ENCODE data around the gene MYZAP. TPM values are rescaled to one million over a fixed set of nuclear protein-coding genes. Genes with fewer than 3 reads are reported as not detected.

The MYZAP gene
- total and polyA plus RNA-seq, 4 experiments from 2014 or later, result 0.16 to 1.7 (median 1.1) TPM

GRCh38 chr15:57649138-57649537 lies 57.4 kb downstream of the MYZAP start:
- no peaks in the 10 kb centered on the region for H3K9me3 Mint-ChIP-seq
- H3K27me3 Mint-ChIP-seq, result peaks cover 5 to 11% of the 10 kb centered on the region in 2 donors
- CTCF ChIA-PET (ENCODE audit: partially characterized antibody), result interaction anchor here (0.9 kb wide), 1 partner anchor 88 kb away, joined by 4 read pairs; no protein-coding TSS in a partner anchor
- intact Hi-C loops (cut with micrococcal nuclease), result no loop called here
- no peaks in the 10 kb centered on the region for H3K36me3 ChIP-seq (ENCODE audit: insufficient read depth, low read length)
- peaks cover 0 to 2% (median under 1%) of the 10 kb centered on the region in 4 donors for H3K4me1 Mint-ChIP-seq
- H3K4me3 ChIP-seq (ENCODE audit: low read length in 2 of 2), result no peak overlapping the region
- no peaks in the 10 kb centered on the region for H3K36me3 Mint-ChIP-seq
- H3K27ac Mint-ChIP-seq, result no peak overlapping the region
- H3K27ac ChIP-seq (ENCODE audit: low read depth, low read length), result no peak overlapping the region
- H3K4me1 ChIP-seq (ENCODE audit: insufficient read depth, low read length), result no peaks in the 10 kb centered on the region
- POLR2A ChIA-PET (ENCODE audit: partially characterized antibody), result no interaction called here
- H3K4me3 Mint-ChIP-seq, result no peak overlapping the region
- DNase-seq, result no peak
- no peaks in the 10 kb centered on the region for H3K27me3 ChIP-seq (ENCODE audit: insufficient read depth, low read length)
- H3K9me3 ChIP-seq (ENCODE audit: control insufficient read depth in 1 of 2, low read length in 2 of 2), result no peaks in the 10 kb centered on the region

- ChIA-PET CTCF (ENCODE audit: partially characterized antibody) (interaction anchor here (2.2 kb wide), 1 partner anchor 17 kb away, joined by 7 read pairs; no protein-coding TSS in a partner anchor), POLR2A (ENCODE audit: partially characterized antibody) (no interaction called here)
- Histone ChIP-seq H3K27me3 (ENCODE audit: insufficient read depth, low read length) (no peaks in the 10 kb centered on the region), H3K27ac (ENCODE audit: low read depth, low read length) (no peak overlapping the region), H3K4me1 (ENCODE audit: insufficient read depth, low read length) (no peaks in the 10 kb centered on the region), H3K9me3 (ENCODE audit: control insufficient read depth in 1 of 2, low read length in 2 of 2) (no peaks in the 10 kb centered on the region), H3K4me3 (ENCODE audit: low read length in 2 of 2) (no peak overlapping the region), H3K36me3 (ENCODE audit: insufficient read depth, low read length) (no peaks in the 10 kb centered on the region)
- Mint-ChIP-seq H3K27ac (no peak overlapping the region), H3K4me3 (no peak overlapping the region), H3K36me3 (no peaks in the 10 kb centered on the region), H3K4me1 (peaks cover 0 to 2% (median under 1%) of the 10 kb centered on the region in 4 donors), H3K27me3 (peaks cover 6 to 9% of the 10 kb centered on the region in 2 donors), H3K9me3 (no peaks in the 10 kb centered on the region)
- no peak for DNase-seq
- intact Hi-C loops (cut with micrococcal nuclease), result no loop called here
Observed at GRCh38 chr15:57651445-57651844, 59.7 kb downstream of the MYZAP start.

- peaks cover 0 to 2% (median under 1%) of the 10 kb centered on the region in 4 donors for H3K4me1 Mint-ChIP-seq
- H3K9me3 Mint-ChIP-seq, result no peaks in the 10 kb centered on the region
- DNase-seq, result no peak
- H3K4me1 ChIP-seq (ENCODE audit: insufficient read depth, low read length), result no peaks in the 10 kb centered on the region
- CTCF ChIA-PET (ENCODE audit: partially characterized antibody), result interaction anchor here (2.2 kb wide), 1 partner anchor 16 kb away, joined by 7 read pairs; no protein-coding TSS in a partner anchor
- H3K9me3 ChIP-seq (ENCODE audit: control insufficient read depth in 1 of 2, low read length in 2 of 2), result no peaks in the 10 kb centered on the region
- H3K4me3 Mint-ChIP-seq, result no peak overlapping the region
- H3K36me3 Mint-ChIP-seq, result no peaks in the 10 kb centered on the region
- H3K27me3 Mint-ChIP-seq, result peaks cover 6 to 9% of the 10 kb centered on the region in 2 donors
- H3K27ac ChIP-seq (ENCODE audit: low read depth, low read length), result no peak overlapping the region
- H3K27me3 ChIP-seq (ENCODE audit: insufficient read depth, low read length), result no peaks in the 10 kb centered on the region
- H3K27ac Mint-ChIP-seq, result no peak overlapping the region
- POLR2A ChIA-PET (ENCODE audit: partially characterized antibody), result no interaction called here
- no peak overlapping the region for H3K4me3 ChIP-seq (ENCODE audit: low read length in 2 of 2)
- intact Hi-C loops (cut with micrococcal nuclease), result no loop called here
- no peaks in the 10 kb centered on the region for H3K36me3 ChIP-seq (ENCODE audit: insufficient read depth, low read length)
Observed at GRCh38 chr15:57652481-57652880, 60.8 kb downstream of the MYZAP start.

GRCh38 chr15:57654153-57654852 lies 62.6 kb downstream of the MYZAP start:
- ChIA-PET POLR2A (ENCODE audit: partially characterized antibody) (no interaction called here), CTCF (ENCODE audit: partially characterized antibody) (interaction anchor here (1.1 to 2.6 kb wide), 3 partner anchors 12 to 206 kb away, joined by 3 to 11 read pairs (median 5); no protein-coding TSS in a partner anchor)
- no peak overlapping the region for H3K27ac ChIP-seq (ENCODE audit: low read depth, low read length)
- H3K36me3 ChIP-seq (ENCODE audit: insufficient read depth, low read length), result no peaks in the 10 kb centered on the region
- intact Hi-C loops (cut with micrococcal nuclease), result no loop called here
- no peaks in the 10 kb centered on the region for H3K27me3 ChIP-seq (ENCODE audit: insufficient read depth, low read length)
- H3K4me1 ChIP-seq (ENCODE audit: insufficient read depth, low read length), result no peaks in the 10 kb centered on the region
- no peaks in the 10 kb centered on the region for H3K9me3 ChIP-seq (ENCODE audit: control insufficient read depth in 1 of 2, low read length in 2 of 2)
- peaks cover 6 to 9% of the 10 kb centered on the region in 2 donors for H3K27me3 Mint-ChIP-seq
- H3K36me3 Mint-ChIP-seq, result no peaks in the 10 kb centered on the region
- H3K9me3 Mint-ChIP-seq, result no peaks in the 10 kb centered on the region
- no peak overlapping the region for H3K4me3 Mint-ChIP-seq
- no peak for DNase-seq
- H3K4me1 Mint-ChIP-seq, result peaks cover 0 to 2% (median under 1%) of the 10 kb centered on the region in 4 donors
- H3K4me3 ChIP-seq (ENCODE audit: low read length in 2 of 2), result no peak overlapping the region
- no peak overlapping the region for H3K27ac Mint-ChIP-seq

GRCh38 chr15:57655053-57655452 lies 63.3 kb downstream of the MYZAP start:
- ChIA-PET CTCF (ENCODE audit: partially characterized antibody) (interaction anchor here (1.1 to 2.6 kb wide), 3 partner anchors 11 to 206 kb away, joined by 3 to 11 read pairs (median 3); no protein-coding TSS in a partner anchor), POLR2A (ENCODE audit: partially characterized antibody) (no interaction called here)
- no peaks in the 10 kb centered on the region for H3K9me3 Mint-ChIP-seq
- no peaks in the 10 kb centered on the region for H3K9me3 ChIP-seq (ENCODE audit: control insufficient read depth in 1 of 2, low read length in 2 of 2)
- intact Hi-C loops (cut with micrococcal nuclease), result loop anchor here (5.0 kb wide), 1 partner anchor 93 kb away; no protein-coding TSS in a partner anchor
- H3K36me3 ChIP-seq (ENCODE audit: insufficient read depth, low read length), result no peaks in the 10 kb centered on the region
- H3K27me3 ChIP-seq (ENCODE audit: insufficient read depth, low read length), result no peaks in the 10 kb centered on the region
- peaks cover 4 to 6% of the 10 kb centered on the region in 2 donors for H3K27me3 Mint-ChIP-seq
- no peak overlapping the region for H3K4me3 Mint-ChIP-seq
- no peak overlapping the region for H3K4me3 ChIP-seq (ENCODE audit: low read length in 2 of 2)
- H3K4me1 Mint-ChIP-seq, result peaks cover 0 to 2% (median under 1%) of the 10 kb centered on the region in 4 donors
- H3K27ac Mint-ChIP-seq, result no peak overlapping the region
- no peak overlapping the region for H3K27ac ChIP-seq (ENCODE audit: low read depth, low read length)
- no peaks in the 10 kb centered on the region for H3K4me1 ChIP-seq (ENCODE audit: insufficient read depth, low read length)
- no peak for DNase-seq
- H3K36me3 Mint-ChIP-seq, result no peaks in the 10 kb centered on the region

- H3K36me3 Mint-ChIP-seq, result no peaks in the 10 kb centered on the region
- H3K27me3 Mint-ChIP-seq, result peaks cover 3% of the 10 kb centered on the region in 2 donors
- H3K9me3 Mint-ChIP-seq, result no peaks in the 10 kb centered on the region
- no peak for DNase-seq
- H3K4me1 Mint-ChIP-seq, result peaks cover 0 to 2% (median under 1%) of the 10 kb centered on the region in 4 donors
- POLR2A ChIA-PET (ENCODE audit: partially characterized antibody), result interaction anchor here (1.0 kb wide), 1 partner anchor 91 kb away, joined by 3 read pairs; no protein-coding TSS in a partner anchor
- Histone ChIP-seq H3K4me1 (ENCODE audit: insufficient read depth, low read length) (no peaks in the 10 kb centered on the region), H3K36me3 (ENCODE audit: insufficient read depth, low read length) (no peaks in the 10 kb centered on the region), H3K4me3 (ENCODE audit: low read length in 2 of 2) (no peak overlapping the region), H3K27ac (ENCODE audit: low read depth, low read length) (no peak overlapping the region), H3K9me3 (ENCODE audit: control insufficient read depth in 1 of 2, low read length in 2 of 2) (no peaks in the 10 kb centered on the region), H3K27me3 (ENCODE audit: insufficient read depth, low read length) (no peaks in the 10 kb centered on the region)
- no peak overlapping the region for H3K27ac Mint-ChIP-seq
- intact Hi-C loops (cut with micrococcal nuclease), result loop anchor here (5.0 kb wide), 1 partner anchor 94 kb away; no protein-coding TSS in a partner anchor
- CTCF ChIA-PET (ENCODE audit: partially characterized antibody), result interaction anchor here (1.0 to 2.6 kb wide), 3 partner anchors 9 to 96 kb away, joined by 3 to 11 read pairs (median 7); no protein-coding TSS in a partner anchor
- no peak overlapping the region for H3K4me3 Mint-ChIP-seq
Observed at GRCh38 chr15:57655809-57656208, 64.1 kb downstream of the MYZAP start.

- Histone ChIP-seq H3K4me3 (ENCODE audit: low read length in 2 of 2) (no peak overlapping the region), H3K4me1 (ENCODE audit: insufficient read depth, low read length) (no peaks in the 10 kb centered on the region), H3K27me3 (ENCODE audit: insufficient read depth, low read length) (no peaks in the 10 kb centered on the region), H3K27ac (ENCODE audit: low read depth, low read length) (no peak overlapping the region), H3K36me3 (ENCODE audit: insufficient read depth, low read length) (no peaks in the 10 kb centered on the region), H3K9me3 (ENCODE audit: control insufficient read depth in 1 of 2, low read length in 2 of 2) (no peaks in the 10 kb centered on the region)
- Mint-ChIP-seq H3K27me3 (peaks cover 3% of the 10 kb centered on the region in 2 donors), H3K27ac (peak overlapping the region in 1 of 7 donors; percentile 49), H3K36me3 (no peaks in the 10 kb centered on the region), H3K4me1 (peaks cover 0 to 2% (median under 1%) of the 10 kb centered on the region in 4 donors), H3K9me3 (no peaks in the 10 kb centered on the region), H3K4me3 (no peak overlapping the region)
- CTCF ChIA-PET (ENCODE audit: partially characterized antibody), result interaction anchor here (1.0 to 1.6 kb wide), 3 partner anchors 8 to 102 kb away, joined by 3 to 7 read pairs (median 3); no protein-coding TSS in a partner anchor
- DNase-seq, result no peak
- POLR2A ChIA-PET (ENCODE audit: partially characterized antibody), result interaction anchor here (1.0 kb wide), 1 partner anchor 92 kb away, joined by 3 read pairs; no protein-coding TSS in a partner anchor
- intact Hi-C loops (cut with micrococcal nuclease), result loop anchor here (5.0 kb wide), 1 partner anchor 94 kb away; no protein-coding TSS in a partner anchor
Observed at GRCh38 chr15:57656434-57656833, 64.7 kb downstream of the MYZAP start.

Measured in CD4-positive, alpha-beta memory T cell (primary cell).